IMR-90 (cell line): ENCODE data around the gene TEAD4. TPM values are rescaled to one million over a fixed set of nuclear protein-coding genes. Genes with fewer than 3 reads are reported as not detected.

Experiments
- ATAC-seq: fragments of 200-7000 bp; cut with Tn5 transposase; 2 replicates; pipeline ENCODE4 v1.9.1; 2020; ENCODE audit warnings: low read depth, mild to moderate bottlenecking, moderate library complexity
- BruUV-seq: library from RNA; stranded (reverse); fragments of 400-500 nt; replicated peaks from 2 replicates; lab custom pipeline; 2021; lab: Mats Ljungman, UMichigan
- CTCF ChIA-PET: fragments of 300-600 bp; formaldehyde crosslinking; extraction: SDS; loops from one replicate; lab custom pipeline; 2021; ENCODE audit warnings: antibody characterized with exemption; lab: Yijun Ruan, JAX
- POLR2A ChIA-PET: fragments of 300-600 bp; sonication (Branson Sonifier 250); formaldehyde crosslinking; loops from one replicate; lab custom pipeline; 2022; ENCODE audit warnings: antibody characterized with exemption; ENCODE audit not compliant: unreplicated experiment; lab: Charles Lee
- DNase-seq: peaks from one replicate; pipeline ENCODE4 v3.0.0; 2013
- H2AFZ ChIP-seq: replicated peaks from 2 replicates; pipeline ENCODE3; 2013; ENCODE audit warnings: low read length, mild to moderate bottlenecking; ENCODE audit not compliant: poor library complexity
- H2AK5ac ChIP-seq: 2 replicates; pipeline ENCODE4 v1.6.1; 2013; ENCODE audit warnings: low read depth, low read length, inconsistent platforms
- H2AK9ac ChIP-seq: replicated peaks from 2 replicates; pipeline ENCODE3; 2013; ENCODE audit warnings: mild to moderate bottlenecking, low read depth, low read length, moderate library complexity; ENCODE audit not compliant: poor library complexity
- H2BK120ac ChIP-seq: 2 replicates; pipeline ENCODE4 v1.6.1; 2013; ENCODE audit warnings: low read depth, low read length, inconsistent platforms
- H2BK15ac ChIP-seq: 3 replicates; pipeline ENCODE4 v1.6.1; 2013; ENCODE audit warnings: low read depth, low read length, inconsistent platforms
- H2BK20ac ChIP-seq: 2 replicates; pipeline ENCODE4 v1.6.1; 2013; ENCODE audit warnings: low read depth, mild to moderate bottlenecking, inconsistent platforms, low read length, moderate library complexity
- H2BK5ac ChIP-seq: 2 replicates; pipeline ENCODE4 v1.6.1; 2013; ENCODE audit warnings: mild to moderate bottlenecking, low read depth, low read length, inconsistent platforms; ENCODE audit not compliant: poor library complexity, severe bottlenecking
- H3K14ac ChIP-seq: replicated peaks from 2 replicates; pipeline ENCODE4 v1.6.1; 2013; ENCODE audit warnings: low read depth, low read length, inconsistent platforms
- H3K18ac ChIP-seq: 2 replicates; pipeline ENCODE4 v1.6.1; 2013; ENCODE audit warnings: low read depth, low read length, control low read depth
- H3K23ac ChIP-seq: 2 replicates; pipeline ENCODE4 v1.6.1; 2013; ENCODE audit warnings: low read depth, low read length, inconsistent platforms
- H3K27ac ChIP-seq: 2 replicates; pipeline ENCODE4 v1.5.1; 2013; ENCODE audit warnings: mild to moderate bottlenecking, control low read depth, low read length; ENCODE audit not compliant: insufficient read depth
- H3K27me3 ChIP-seq: 2 replicates; pipeline ENCODE4 v1.6.1; 2013; ENCODE audit warnings: low read length; ENCODE audit not compliant: control insufficient read depth, insufficient read depth
- H3K36me3 ChIP-seq: 2 replicates; pipeline ENCODE4 v1.6.1; 2013; ENCODE audit warnings: low read length, mixed read lengths; ENCODE audit not compliant: control insufficient read depth, insufficient read depth
- H3K4ac ChIP-seq: 2 replicates; pipeline ENCODE4 v1.6.1; 2013; ENCODE audit warnings: low read depth, low read length, inconsistent platforms
- H3K4me1 ChIP-seq: 2 replicates; pipeline ENCODE4 v1.6.1; 2013; ENCODE audit warnings: low read length, mixed read lengths; ENCODE audit not compliant: control insufficient read depth, insufficient read depth
- H3K4me2 ChIP-seq: 2 replicates; pipeline ENCODE4 v1.6.1; 2013; ENCODE audit warnings: low read depth, mild to moderate bottlenecking, control low read depth, low read length, moderate library complexity
- H3K4me3 ChIP-seq: 2 replicates; pipeline ENCODE4 v1.5.1; 2013; ENCODE audit warnings: low read depth, mild to moderate bottlenecking, control low read depth, low read length, moderate library complexity; ENCODE audit not compliant: insufficient read depth
- H3K56ac ChIP-seq: 2 replicates; pipeline ENCODE4 v1.6.1; 2013; ENCODE audit warnings: low read length, inconsistent platforms; ENCODE audit not compliant: insufficient read depth; ENCODE audit errors: extremely low read depth
- H3K79me1 ChIP-seq, 2 experiments: 2 replicates each; pipeline ENCODE4 v1.6.1; 2013; ENCODE audit warnings: low read length in 2 of 2, inconsistent platforms in 1 of 2, low read depth in 1 of 2
- H3K9ac ChIP-seq: 2 replicates; pipeline ENCODE4 v1.6.1; 2013; ENCODE audit warnings: low read depth, low read length, control low read depth
- H3K9me1 ChIP-seq: 2 replicates; pipeline ENCODE4 v1.6.1; 2013; ENCODE audit warnings: low read length, inconsistent platforms; ENCODE audit not compliant: insufficient read depth
- H3K9me3 ChIP-seq: 2 replicates; pipeline ENCODE4 v1.6.1; 2013; ENCODE audit warnings: low read length; ENCODE audit not compliant: control insufficient read depth, insufficient read depth
- H4K20me1 ChIP-seq: 2 replicates; pipeline ENCODE4 v1.6.1; 2013; ENCODE audit warnings: low read length, inconsistent platforms; ENCODE audit not compliant: insufficient read depth
- H4K5ac ChIP-seq: 2 replicates; pipeline ENCODE4 v1.6.1; 2013; ENCODE audit warnings: mild to moderate bottlenecking, low read depth, low read length, control low read depth
- H4K8ac ChIP-seq, 2 experiments: 2 replicates each; pipeline ENCODE4 v1.6.1; 2013; ENCODE audit warnings: low read depth in 2 of 2, low read length in 2 of 2, control low read depth in 1 of 2, inconsistent platforms in 1 of 2
- H4K91ac ChIP-seq: 2 replicates; pipeline ENCODE4 v1.6.1; 2013; ENCODE audit warnings: low read depth, low read length, inconsistent platforms; ENCODE audit not compliant: insufficient read depth
- CEBPB ChIP-seq: IDR thresholded peaks from 2 replicates; pipeline ENCODE4 v1.6.1; 2012; ENCODE audit warnings: low read depth, low read length, improper control_type of control experiment
- CHD1 ChIP-seq: IDR thresholded peaks from 2 replicates; pipeline ENCODE4 v1.6.1; 2012; ENCODE audit warnings: low read depth, low read length, improper control_type of control experiment
- ELK1 ChIP-seq: fragments of 150-350 bp; IDR thresholded peaks from 2 replicates; pipeline ENCODE4 v1.6.1; 2016; ENCODE audit warnings: low read depth, mild to moderate bottlenecking, low read length, moderate library complexity, borderline replicate concordance
- FOS ChIP-seq: fragments of 150-350 bp; IDR thresholded peaks from 2 replicates; pipeline ENCODE4 v1.6.1; 2016; ENCODE audit warnings: low read depth, low read length
- WGBS, 2 experiments: methylation state at CpG; one replicate each; pipeline versions ENCODE4 v1.1.5 to v1.1.7; 2013; ENCODE audit warnings: missing lambda C conversion rate in 2 of 2; ENCODE audit not compliant: insufficient read length in 1 of 2; ENCODE audit errors: extremely low coverage in 2 of 2; 5-methylcytosine and 5-hydroxymethylcytosine counted together
- dilution Hi-C: fragments of 300-500 bp; cut with HindIII; formaldehyde crosslinking; loops from one replicate; pipeline ENCODE4 v1.14.3; 2018; ENCODE audit warnings: low sequenced_read_pairs; ENCODE audit not compliant: unreplicated experiment
- in situ Hi-C: fragments of 300-500 bp; cut with MboI; formaldehyde crosslinking; loops from 3 replicates; pipeline ENCODE4 v1.14.3; 2019; ENCODE audit warnings: low sequenced_read_pairs, inconsistent platforms, mixed read lengths
- intact Hi-C: fragments of 100-400 bp; cut with micrococcal nuclease; formaldehyde crosslinking; loops from 2 replicates; pipeline ENCODE4 v1.10.0; 2022
- polyA plus RNA-seq, 3 experiments: library from polyadenylated mRNA; depleted of rRNA; stranded (reverse); fragments of >200 nt; gene quantifications; 2 replicates each; pipeline ENCODE4 v1.2.3, GENCODE V29; 2012; ENCODE audit warnings: low replicate concordance in 1 of 3
- total RNA-seq: library from RNA; depleted of rRNA; stranded (reverse); fragments of >200 nt; gene quantifications from 2 replicates; pipeline ENCODE4 v1.2.3, GENCODE V29; 2012

TEAD4 gene
- total and polyA plus RNA-seq, 2 of the 4 experiments (the other 2 are of a cell fraction), result 8.8 to 24.9 TPM

DNA sequence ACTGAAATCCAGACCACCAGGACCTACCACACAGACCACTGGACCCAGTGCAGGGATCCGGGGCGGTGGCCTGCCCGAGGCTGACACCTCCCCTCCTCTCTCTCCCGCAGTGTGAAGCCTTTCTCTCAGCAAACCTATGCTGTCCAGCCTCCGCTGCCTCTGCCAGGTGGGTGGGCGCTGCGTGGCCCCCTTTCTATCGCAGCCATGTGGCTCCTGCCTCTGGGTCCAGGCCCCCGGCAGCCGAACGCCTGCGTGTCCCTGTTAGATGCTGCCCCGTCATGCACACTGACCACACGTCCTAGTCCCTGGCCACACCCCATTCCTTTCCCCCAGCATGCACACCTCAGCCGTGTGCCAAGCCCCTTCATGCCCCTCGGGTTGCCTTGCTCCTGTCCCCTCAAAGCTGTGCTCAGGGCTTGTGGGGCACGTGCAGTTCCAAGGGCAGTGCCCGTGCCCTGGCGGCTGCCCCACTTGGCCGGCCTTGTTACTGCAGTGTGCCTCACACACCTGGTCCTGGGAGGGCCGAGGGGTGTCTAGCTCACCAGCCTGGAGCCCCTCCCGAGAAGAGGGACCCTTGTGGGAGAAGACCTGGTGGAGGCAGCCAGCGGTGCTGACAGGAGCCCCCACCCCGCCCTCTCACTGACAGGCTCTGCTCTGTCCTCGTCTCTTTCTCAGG lies 59.9 kb downstream of the TEAD4 start:
- in situ Hi-C loops, result no loop called here

More for the DNA sequence above, 59.9 kb downstream of the TEAD4 start:
- no peak overlapping the region for H2BK5ac ChIP-seq
- no peak overlapping the region for H2AK5ac ChIP-seq
- no peak overlapping the region for H4K8ac ChIP-seq
- H2AFZ ChIP-seq, result no peak overlapping the region
- no peak overlapping the region for H3K9ac ChIP-seq
- H3K36me3 ChIP-seq, result peaks cover 17% of the 10 kb centered on the region
- H3K4me3 ChIP-seq, result no peak overlapping the region
- H3K14ac ChIP-seq, result no peak overlapping the region
- H3K79me1 ChIP-seq, result no peaks in the 10 kb centered on the region; a peak in 1 of 4 replicates
- WGBS, 2 experiments, result 90% methylated on average over 10 of the region's 25 CpGs; no CpG with 5 or more reads in 1 of the 2 experiments
- no peak overlapping the region for H3K4ac ChIP-seq
- no peak for TF ChIP-seq CEBPB
- TF ChIP-seq CHD1, result no peak
- TF ChIP-seq FOS, result no peak
- no peak for TF ChIP-seq ELK1
- H4K5ac ChIP-seq, result no peak overlapping the region
- H2BK20ac ChIP-seq, result no peak overlapping the region
- H3K9me3 ChIP-seq, result no peaks in the 10 kb centered on the region
- no peak overlapping the region for H3K56ac ChIP-seq
- H4K91ac ChIP-seq, result no peak overlapping the region
- CTCF ChIA-PET, result interaction anchor here (0.6 kb wide), 1 partner anchor 791 kb away, joined by 3 read pairs; no protein-coding TSS in a partner anchor
- no peak overlapping the region for H2BK15ac ChIP-seq
- dilution Hi-C loops, result no loop called here
- ATAC-seq (no peak), DNase-seq (no peak)
- intact Hi-C loops, result no loop called here
- no peak overlapping the region for H2AK9ac ChIP-seq
- no peaks in the 10 kb centered on the region for H3K27me3 ChIP-seq
- no peak overlapping the region for H3K18ac ChIP-seq
- no peak overlapping the region for H3K23ac ChIP-seq
- H3K4me1 ChIP-seq, result no peaks in the 10 kb centered on the region
- H2BK120ac ChIP-seq, result no peak overlapping the region
- no peak overlapping the region for H3K27ac ChIP-seq
- H3K9me1 ChIP-seq, result peaks cover 6% of the 10 kb centered on the region; the same call in 1 of the 2 replicates
- BruUV-seq, result no TSS peak
- POLR2A ChIA-PET, result no interaction called here
- H4K20me1 ChIP-seq, result no peaks in the 10 kb centered on the region; the same call in 1 of the 2 replicates
- H3K4me2 ChIP-seq, result no peak overlapping the region
